HG03460 (cell line): ENCODE results near the gene CROCC2.

Experiments
- ATAC-seq: cut with Tn5 transposase; IDR thresholded peaks from one replicate; pipeline ENCODE4 v1.9.1; 2021; ENCODE audit not compliant: unreplicated experiment

Gene CROCC2

DNA sequence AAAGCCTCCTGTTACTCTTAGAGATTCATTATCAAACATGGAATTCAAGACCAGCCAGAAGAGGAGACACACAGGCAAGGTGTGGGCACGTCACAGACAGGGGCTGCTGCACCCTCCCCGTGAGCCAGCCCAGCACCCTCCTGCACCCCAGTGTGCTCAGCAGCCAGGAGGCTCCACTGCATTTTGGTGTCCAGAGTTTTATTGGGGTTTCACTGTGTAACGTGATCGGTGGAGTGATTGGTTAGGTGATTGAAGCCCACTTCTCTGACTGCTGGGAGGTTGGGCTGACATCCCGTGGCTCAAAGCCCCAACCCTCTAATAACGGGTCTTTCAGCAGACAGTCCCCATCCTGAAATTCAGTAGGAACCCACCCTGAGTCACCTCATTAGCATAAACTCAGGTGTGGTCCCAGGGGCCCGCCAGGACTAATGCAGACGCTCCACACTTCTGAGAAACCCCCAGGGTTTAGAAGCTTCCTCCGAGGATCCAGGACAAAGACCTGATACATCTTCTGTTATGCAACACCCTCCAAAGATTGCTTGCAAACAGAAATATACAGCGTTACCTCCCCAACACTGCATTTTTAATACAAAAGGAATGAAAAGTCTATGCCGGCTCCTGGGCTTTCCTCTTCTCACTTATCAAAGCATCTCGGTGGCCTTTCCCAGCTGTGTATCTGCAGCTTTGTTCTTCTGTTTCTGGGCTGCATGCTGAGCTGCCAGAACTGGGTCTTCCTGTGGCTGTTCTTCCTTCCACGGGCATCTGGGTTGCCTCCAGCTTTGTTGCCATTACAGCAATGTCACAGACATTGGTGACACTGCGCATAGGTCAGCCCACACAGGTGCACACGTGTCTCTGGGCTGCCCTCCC lies 48.5 kb downstream of the CROCC2 start:
- ATAC-seq: no peak

- ATAC-seq: no peak
Observed at GRCh38 chr2:240955306-240956170, 49.4 kb downstream of the CROCC2 start.

DNA sequence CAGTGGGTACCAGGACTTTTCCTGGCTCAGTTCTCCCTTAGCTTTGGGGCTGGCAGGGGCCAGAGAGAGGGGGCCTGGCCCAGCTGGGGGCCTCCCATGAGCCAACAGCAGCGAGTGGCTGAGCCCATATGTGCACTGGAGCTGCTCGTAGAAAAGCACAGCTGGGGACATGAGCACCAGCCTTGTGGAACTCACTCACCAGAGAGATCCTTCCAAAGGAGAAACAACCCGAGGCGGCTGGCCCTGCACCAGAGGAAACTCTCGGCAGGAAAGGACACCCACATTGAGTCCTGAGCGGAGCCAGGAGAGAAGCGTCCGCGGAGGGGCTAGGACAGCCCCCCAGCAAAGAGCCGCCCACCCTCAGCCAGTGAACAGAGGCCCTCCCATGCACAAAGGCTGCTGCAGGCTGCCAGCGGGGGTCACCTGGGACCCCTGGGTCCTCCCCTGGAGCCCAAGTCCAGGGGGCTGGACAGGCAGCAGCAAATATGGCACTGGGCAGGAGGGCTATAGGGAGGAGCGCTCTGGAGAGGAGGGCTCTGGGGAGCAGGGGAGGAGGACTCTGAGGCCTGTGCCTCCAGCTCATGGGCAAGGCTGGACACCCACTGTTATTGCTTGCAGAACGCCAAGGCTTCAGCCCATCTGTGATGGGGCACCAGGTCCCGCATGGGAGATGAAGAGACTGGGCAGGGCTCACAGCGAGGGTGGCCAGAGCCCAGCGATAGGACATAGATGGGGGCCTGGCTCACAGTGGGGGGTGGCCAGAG lies 50.2 kb downstream of the CROCC2 start:
- no peak for ATAC-seq

DNA sequence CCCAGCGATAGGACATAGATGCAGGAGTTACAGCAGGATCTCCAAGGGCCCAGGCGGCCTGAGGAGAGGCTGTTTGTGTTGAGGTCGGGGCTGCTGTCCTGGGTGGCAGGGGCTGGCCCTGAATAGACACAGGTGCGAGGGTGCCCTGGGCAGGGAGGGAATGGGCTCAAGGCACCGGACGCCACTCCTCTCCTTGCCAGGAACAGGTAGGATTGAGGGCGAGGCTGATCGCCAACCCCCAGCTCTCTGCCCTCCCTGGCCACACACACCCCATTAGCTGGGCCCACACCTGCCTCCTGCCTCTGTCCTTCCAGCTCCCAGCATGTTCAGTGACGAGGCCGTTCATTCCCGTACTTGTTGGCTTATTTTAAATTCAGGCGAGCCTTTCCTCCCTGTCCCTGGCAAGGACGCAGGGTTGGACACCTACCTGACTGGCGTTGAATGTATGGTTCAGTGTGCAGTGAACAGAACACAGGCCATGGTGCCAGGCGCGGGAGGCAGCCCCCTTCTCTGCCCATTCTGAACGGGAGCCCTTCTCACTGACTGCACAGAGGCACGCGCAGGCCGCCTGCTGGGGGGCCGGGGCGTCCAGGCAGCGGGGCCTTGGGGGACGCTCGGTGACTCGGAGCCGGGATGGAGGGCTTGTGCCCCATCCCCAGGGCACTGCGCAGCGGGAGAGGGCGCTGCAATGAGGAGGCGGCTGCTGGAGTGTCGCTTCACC lies 51.0 kb downstream of the CROCC2 start:
- ATAC-seq: no peak

- no peak for ATAC-seq
Observed at GRCh38 chr2:240957656-240958365, 51.7 kb downstream of the CROCC2 start.

- ATAC-seq: no peak
Observed at GRCh38 chr2:240958366-240959213, 52.5 kb downstream of the CROCC2 start.

- ATAC-seq: no peak
Observed at GRCh38 chr2:240959214-240959940, 53.2 kb downstream of the CROCC2 start.

- no peak for ATAC-seq
Observed at GRCh38 chr2:240959941-240960308, 53.8 kb downstream of the CROCC2 start.

DNA sequence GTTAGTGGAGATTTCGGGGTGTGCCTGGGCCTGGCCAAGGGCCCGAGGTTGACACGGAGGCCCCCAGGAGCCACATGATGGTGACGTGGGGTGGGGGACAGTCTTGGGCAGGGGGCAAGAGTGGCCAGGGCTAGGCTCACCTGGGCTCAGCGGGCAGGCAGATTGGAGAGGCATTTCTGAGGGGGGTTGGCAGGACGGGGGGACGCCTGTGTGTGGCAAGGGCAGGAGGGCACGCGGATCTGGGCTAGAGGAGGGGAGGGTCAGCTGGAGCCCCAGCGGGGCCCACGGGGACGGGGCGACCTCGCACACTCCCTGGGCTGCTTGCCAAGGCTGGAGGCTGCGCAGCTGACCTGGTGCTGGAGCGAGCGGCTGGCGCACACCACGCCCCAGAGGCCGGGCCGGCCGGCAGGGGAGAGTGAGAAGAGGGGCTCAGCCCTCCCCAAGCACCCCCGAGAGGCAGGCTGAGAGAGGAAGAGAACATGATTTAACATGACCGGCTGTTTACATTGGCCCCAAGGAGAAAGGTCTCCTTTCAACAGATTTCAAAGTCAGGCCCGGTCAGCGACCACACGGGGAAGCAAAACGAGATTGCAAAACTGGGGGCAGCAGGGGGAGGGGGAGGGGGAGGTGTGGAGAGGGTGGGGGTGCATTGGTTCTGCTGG lies 54.3 kb downstream of the CROCC2 start:
- ATAC-seq: no peak

GRCh38 chr2:240960971-240961876 lies 55.1 kb downstream of the CROCC2 start:
- no peak for ATAC-seq

DNA sequence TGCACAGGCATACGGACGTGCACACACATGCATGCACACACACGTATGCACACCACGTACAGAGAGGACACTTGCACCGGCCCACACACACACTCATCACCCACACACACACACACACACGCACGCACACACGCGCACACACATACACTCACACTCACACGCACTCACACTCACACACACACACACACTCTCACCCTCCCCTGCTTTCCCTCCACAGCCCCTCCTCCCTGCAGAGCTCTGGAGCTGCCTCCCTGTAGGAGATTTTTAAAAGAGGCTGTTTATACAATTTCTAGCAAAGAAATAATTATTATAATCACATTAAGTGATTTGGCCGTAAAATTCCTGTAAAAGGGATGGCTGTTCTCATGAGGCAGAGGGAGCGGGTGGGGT lies 55.8 kb downstream of the CROCC2 start:
- no peak for ATAC-seq

- ATAC-seq: no peak
Observed at GRCh38 chr2:240962300-240963064, 56.3 kb downstream of the CROCC2 start.

GRCh38 chr2:240963065-240963867 lies 57.1 kb downstream of the CROCC2 start:
- no peak for ATAC-seq

DNA sequence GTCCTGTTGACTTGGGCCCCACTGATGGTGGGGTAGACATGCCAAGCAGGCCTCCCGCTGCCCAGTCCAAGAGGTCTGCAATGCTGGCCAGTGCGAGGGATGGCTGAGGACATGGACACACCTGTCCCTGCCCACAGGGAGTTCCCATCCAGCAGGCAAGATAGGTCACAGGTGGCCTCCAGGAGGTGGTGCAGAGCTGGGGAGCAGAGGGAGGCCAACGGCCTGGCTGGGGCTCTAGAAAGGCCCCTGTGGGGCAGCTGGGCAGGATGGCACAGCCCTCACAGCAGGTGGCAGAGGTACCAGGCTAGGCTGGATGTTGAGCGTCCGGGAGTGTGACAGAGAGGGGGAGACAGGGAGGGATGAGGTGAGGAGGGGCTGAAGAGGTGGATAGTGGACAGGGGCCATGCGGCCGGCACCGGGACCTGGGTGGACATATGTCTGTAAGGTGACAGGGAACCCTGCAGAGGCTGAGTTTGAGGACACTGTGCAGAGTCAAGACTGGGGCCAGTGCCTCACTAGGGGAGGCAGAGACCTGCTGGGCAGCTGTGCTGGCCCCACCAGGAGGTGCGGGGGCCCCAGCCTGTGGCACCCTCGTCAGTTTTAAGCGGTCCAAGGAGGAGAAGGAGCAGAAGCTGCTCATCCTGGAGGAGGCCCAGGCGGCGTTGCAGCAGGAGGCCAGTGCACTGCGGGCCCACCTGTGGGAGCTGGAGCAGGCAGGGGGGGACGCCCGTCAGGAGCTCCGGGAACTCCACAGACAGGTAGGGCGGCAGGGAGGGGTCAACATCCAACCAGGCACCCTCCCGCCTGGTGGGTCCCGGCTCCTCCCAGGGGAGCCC lies 58.0 kb downstream of the CROCC2 start:
- ATAC-seq: no peak
